Neuronal stem cell (in vitro differentiated cells): Measurements from ENCODE around the gene CCDC47.

Source experiments
- DNase-seq: peaks from one replicate; pipeline ENCODE4 v3.0.0-alpha.2; 2013; ENCODE audit warnings: low spot score
- H2AFZ ChIP-seq: one replicate; pipeline ENCODE4 v1.6.1; 2013; ENCODE audit warnings: mild to moderate bottlenecking, low read length, inconsistent platforms
- H2AK5ac ChIP-seq: 2 replicates; pipeline ENCODE4 v1.6.1; 2013; ENCODE audit warnings: low read depth, mild to moderate bottlenecking, inconsistent platforms, low read length, moderate library complexity, mixed read lengths
- H2BK120ac ChIP-seq: 2 replicates; pipeline ENCODE4 v1.6.1; 2013; ENCODE audit warnings: low read depth, mild to moderate bottlenecking, inconsistent platforms, low read length, moderate library complexity, mixed read lengths
- H2BK12ac ChIP-seq: one replicate; pipeline ENCODE4 v1.6.1; 2013; ENCODE audit warnings: low read length, inconsistent platforms
- H2BK15ac ChIP-seq: 2 replicates; pipeline ENCODE4 v1.6.1; 2013; ENCODE audit warnings: mild to moderate bottlenecking, low read length, inconsistent platforms, mixed read lengths
- H2BK5ac ChIP-seq: one replicate; pipeline ENCODE4 v1.6.1; 2013; ENCODE audit warnings: inconsistent platforms, mild to moderate bottlenecking, low read length, moderate library complexity
- H3K14ac ChIP-seq: one replicate; pipeline ENCODE4 v1.6.1; 2013; ENCODE audit warnings: low read length, inconsistent platforms
- H3K18ac ChIP-seq: 2 replicates; pipeline ENCODE4 v1.6.1; 2013; ENCODE audit warnings: low read length, inconsistent platforms
- H3K23ac ChIP-seq: 2 replicates; pipeline ENCODE4 v1.6.1; 2013; ENCODE audit warnings: low read depth, mild to moderate bottlenecking, mixed read lengths, low read length, inconsistent platforms; ENCODE audit not compliant: poor library complexity
- H3K27ac ChIP-seq: replicated peaks from 3 replicates; pipeline ENCODE4 v1.5.1; 2013; ENCODE audit warnings: low read length, inconsistent platforms
- H3K27me3 ChIP-seq, 3 experiments: 2 replicates each; pipeline ENCODE4 v1.6.1; 2013; ENCODE audit warnings: low read length in 3 of 3, mild to moderate bottlenecking in 2 of 3, inconsistent platforms in 1 of 3, low read depth in 1 of 3, mixed read lengths in 1 of 3, moderate library complexity in 1 of 3; ENCODE audit not compliant: control insufficient read depth in 3 of 3, insufficient read depth in 3 of 3
- H3K36me3 ChIP-seq, 2 donors: replicated peaks in 1 of 2; 2 replicates each; pipeline ENCODE4 v1.6.1; 2013; ENCODE audit warnings: low read length in 2 of 2; ENCODE audit not compliant: control insufficient read depth in 2 of 2, insufficient read depth in 2 of 2
- H3K4ac ChIP-seq: 2 replicates; pipeline ENCODE4 v1.6.1; 2013; ENCODE audit warnings: inconsistent platforms, mild to moderate bottlenecking, low read length, moderate library complexity
- H3K4me1 ChIP-seq, 2 donors: 1 replicate in 1 of 2; 2 replicates in 1 of 2; pipeline ENCODE4 v1.6.1; 2013; ENCODE audit warnings: low read length in 2 of 2, low read depth in 1 of 2; ENCODE audit not compliant: control insufficient read depth in 2 of 2, insufficient read depth in 1 of 2
- H3K4me2 ChIP-seq: one replicate; pipeline ENCODE4 v1.6.1; 2013; ENCODE audit warnings: mild to moderate bottlenecking, low read length, inconsistent platforms; ENCODE audit not compliant: insufficient read depth, poor library complexity, severe bottlenecking
- H3K4me3 ChIP-seq, 2 donors: 2 replicates each; pipeline ENCODE4 v1.5.1; 2013; ENCODE audit warnings: low read length in 2 of 2, mild to moderate bottlenecking in 2 of 2, inconsistent platforms in 1 of 2, moderate library complexity in 1 of 2
- H3K79me1 ChIP-seq: one replicate; pipeline ENCODE4 v1.6.1; 2013; ENCODE audit warnings: low read depth, mild to moderate bottlenecking, inconsistent platforms, low read length, moderate library complexity
- H3K9ac ChIP-seq: one replicate; pipeline ENCODE4 v1.6.1; 2013; ENCODE audit warnings: mild to moderate bottlenecking, low read depth, low read length, inconsistent platforms; ENCODE audit not compliant: poor library complexity
- H3K9me3 ChIP-seq, 2 donors: replicated peaks in 1 of 2; 2 replicates each; pipeline versions ENCODE3 to v1.6.1; 2013; ENCODE audit warnings: low read length in 2 of 2, mild to moderate bottlenecking in 2 of 2, inconsistent platforms in 1 of 2, low read depth in 1 of 2, mixed read lengths in 1 of 2, moderate library complexity in 1 of 2; ENCODE audit not compliant: control insufficient read depth in 2 of 2, insufficient read depth in 1 of 2
- H4K8ac ChIP-seq: one replicate; pipeline ENCODE4 v1.6.1; 2013; ENCODE audit warnings: low read depth, mild to moderate bottlenecking, inconsistent platforms, low read length, moderate library complexity
- H4K91ac ChIP-seq: one replicate; pipeline ENCODE4 v1.6.1; 2013; ENCODE audit warnings: low read length, low read depth, mild to moderate bottlenecking, inconsistent platforms; ENCODE audit not compliant: poor library complexity
- WGBS, 2 donors: extraction: QIAGEN DNeasy Blood & Tissue Kit; methylation state at CpG; one replicate each; pipeline ENCODE4 v1.1.7; 2013; ENCODE audit warnings: missing lambda C conversion rate in 2 of 2, mixed read lengths in 1 of 2; ENCODE audit not compliant: insufficient read length in 2 of 2, insufficient replicate concordance in 1 of 2; ENCODE audit errors: extremely low coverage in 2 of 2; 5-methylcytosine and 5-hydroxymethylcytosine counted together

CCDC47 gene

DNA sequence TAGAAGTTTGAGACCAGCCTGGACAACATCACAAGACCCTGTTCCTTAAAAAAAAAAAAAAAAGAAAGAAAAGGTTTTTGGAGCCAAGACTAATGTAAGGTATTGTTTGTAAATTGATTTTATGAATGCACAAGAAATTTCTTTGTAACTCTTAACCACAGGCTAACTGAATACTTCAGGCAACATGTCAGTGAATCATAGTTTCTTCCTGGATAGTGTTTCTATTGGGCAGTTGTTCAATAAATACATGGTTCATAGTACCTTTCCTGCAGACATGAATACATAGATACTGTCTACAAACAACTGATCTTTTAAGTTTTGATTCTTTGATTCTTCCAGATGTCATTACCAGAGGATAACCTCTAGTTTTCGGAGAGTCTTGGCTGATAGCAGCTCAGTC is 12.2 kb upstream of the CCDC47 start:
- DNase-seq, result no peak
- Histone ChIP-seq H4K8ac (no peak overlapping the region), H2AFZ (no peak overlapping the region), H2BK120ac (no peak overlapping the region), H2BK12ac (no peak overlapping the region), H2AK5ac (no peak overlapping the region), H4K91ac (no peak overlapping the region), H3K18ac (no peak overlapping the region), H3K4me1 (no peaks in the 10 kb centered on the region), H3K14ac (no peak overlapping the region), H3K4ac (no peak overlapping the region), H2BK15ac (no peak overlapping the region), H2BK5ac (no peak overlapping the region), H3K36me3 (peaks cover 15 to 96% of the 10 kb centered on the region in 2 donors), H3K4me2 (no peak overlapping the region), H3K9ac (no peak overlapping the region), H3K79me1 (peaks cover 2% of the 10 kb centered on the region), H3K27me3 (no peaks in the 10 kb centered on the region), H3K4me3 (no peak overlapping the region), H3K23ac (no peak overlapping the region), H3K27ac (no peak overlapping the region), H3K9me3 (no peaks in the 10 kb centered on the region)
- WGBS, 2 donors, result no CpG with 5 or more reads among the region's 1 CpG

DNA sequence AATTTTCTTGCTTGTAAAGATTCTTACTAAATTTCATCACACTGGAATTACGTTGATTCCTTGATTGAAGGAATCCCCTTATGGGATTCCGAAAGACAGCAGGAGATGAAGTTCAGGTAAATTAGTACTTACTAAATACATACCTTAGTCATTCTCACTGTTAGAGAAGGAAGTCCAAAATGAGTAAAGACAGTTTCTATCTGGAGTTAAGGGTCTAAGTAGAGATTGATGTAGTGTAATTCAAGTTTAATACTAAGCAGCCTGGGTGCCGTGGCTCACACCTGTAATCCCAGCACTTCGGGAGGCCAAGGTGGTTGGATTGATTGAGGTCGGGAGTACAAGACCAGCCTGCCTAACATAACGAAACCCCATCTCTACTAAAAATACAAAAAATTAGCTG is 10.1 kb upstream of the CCDC47 start:
- H2AK5ac ChIP-seq, result no peak overlapping the region
- H3K27ac ChIP-seq, result no peak overlapping the region
- no peak overlapping the region for H2BK12ac ChIP-seq
- no peak overlapping the region for H3K4ac ChIP-seq
- WGBS, 2 donors, result no CpG with 5 or more reads among the region's 6 CpGs
- H3K4me3 ChIP-seq, result no peak overlapping the region
- H3K4me1 ChIP-seq, result no peaks in the 10 kb centered on the region
- no peak overlapping the region for H3K18ac ChIP-seq
- H3K4me2 ChIP-seq, result no peak overlapping the region
- no peak overlapping the region for H4K8ac ChIP-seq
- no peak overlapping the region for H3K9ac ChIP-seq
- no peak for DNase-seq
- H2BK120ac ChIP-seq, result no peak overlapping the region
- no peak overlapping the region for H4K91ac ChIP-seq
- H3K27me3 ChIP-seq, result no peaks in the 10 kb centered on the region
- no peak overlapping the region for H3K23ac ChIP-seq
- no peak overlapping the region for H2BK15ac ChIP-seq
- peaks cover 2% of the 10 kb centered on the region for H3K79me1 ChIP-seq
- H2BK5ac ChIP-seq, result no peak overlapping the region
- H3K14ac ChIP-seq, result no peak overlapping the region
- no peak overlapping the region for H2AFZ ChIP-seq
- peaks cover 10 to 95% of the 10 kb centered on the region in 2 donors for H3K36me3 ChIP-seq
- H3K9me3 ChIP-seq, result no peaks in the 10 kb centered on the region

DNA sequence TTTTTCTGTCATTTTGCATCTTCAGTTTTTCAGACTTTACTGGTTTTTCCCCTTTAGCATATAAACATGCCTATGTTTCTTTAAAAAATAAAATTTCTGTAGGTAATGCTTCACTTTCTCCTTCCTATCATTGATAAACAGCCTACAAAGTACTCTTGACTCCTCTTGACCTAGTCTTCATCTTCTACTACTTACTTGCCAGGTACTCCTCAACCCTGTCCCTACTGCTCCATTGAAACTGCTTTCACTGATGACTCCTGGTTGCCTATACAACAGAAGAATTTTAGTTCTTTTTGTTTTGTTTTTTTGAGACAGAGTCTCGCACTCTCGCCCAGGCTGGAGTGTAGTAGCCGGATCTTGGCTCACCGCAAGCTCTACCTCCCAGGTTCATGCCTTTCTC is 7.5 kb upstream of the CCDC47 start:
- Histone ChIP-seq H3K4me3 (no peak overlapping the region), H3K9ac (no peak overlapping the region), H3K4me1 (peaks cover 0 to 3% of the 10 kb centered on the region in 2 donors), H2BK120ac (no peak overlapping the region), H3K4me2 (no peak overlapping the region), H2BK12ac (no peak overlapping the region), H3K36me3 (peaks cover 6 to 93% of the 10 kb centered on the region in 2 donors), H2AK5ac (no peak overlapping the region), H3K23ac (no peak overlapping the region), H4K8ac (no peak overlapping the region), H4K91ac (no peak overlapping the region), H3K18ac (no peak overlapping the region), H2BK15ac (no peak overlapping the region), H3K14ac (no peak overlapping the region), H3K4ac (no peak overlapping the region), H3K27ac (no peak overlapping the region), H3K27me3 (no peaks in the 10 kb centered on the region), H3K79me1 (no peaks in the 10 kb centered on the region), H3K9me3 (no peaks in the 10 kb centered on the region), H2BK5ac (no peak overlapping the region), H2AFZ (no peak overlapping the region)
- DNase-seq, result no peak
- WGBS, 2 donors, result no CpG with 5 or more reads among the region's 4 CpGs

DNA sequence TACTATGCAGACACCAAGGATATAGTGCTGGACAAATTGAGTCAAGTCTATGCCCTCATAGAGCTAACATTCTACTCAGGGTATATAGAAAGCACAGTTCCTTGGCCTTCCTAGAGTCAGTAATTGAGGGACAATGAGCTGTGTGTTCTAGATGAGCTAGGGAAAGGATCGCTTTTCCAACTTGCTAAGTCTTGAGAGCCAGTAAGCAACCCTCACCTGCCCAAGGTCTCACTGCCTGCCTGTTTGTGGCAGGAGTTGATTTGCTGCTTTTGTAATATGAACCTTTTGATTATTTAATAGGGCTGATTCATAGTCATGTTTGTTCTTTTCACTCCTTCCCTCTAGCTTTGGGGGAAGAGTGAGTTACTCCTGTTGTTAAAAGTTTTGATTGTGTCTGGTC is 7.1 kb upstream of the CCDC47 start:
- no peak overlapping the region for H2BK5ac ChIP-seq
- no peaks in the 10 kb centered on the region for H3K9me3 ChIP-seq
- H2BK15ac ChIP-seq, result no peak overlapping the region
- H3K4me2 ChIP-seq, result no peak overlapping the region
- H3K27me3 ChIP-seq, result no peaks in the 10 kb centered on the region
- no peak overlapping the region for H3K14ac ChIP-seq
- H2BK12ac ChIP-seq, result no peak overlapping the region
- no peak for DNase-seq
- H3K4me1 ChIP-seq, result peaks cover 1 to 6% of the 10 kb centered on the region in 2 donors
- no peak overlapping the region for H4K91ac ChIP-seq
- no peak overlapping the region for H3K27ac ChIP-seq
- no peak overlapping the region for H2BK120ac ChIP-seq
- H3K79me1 ChIP-seq, result no peaks in the 10 kb centered on the region
- H3K36me3 ChIP-seq, result peaks cover 7 to 92% of the 10 kb centered on the region in 2 donors
- no peak overlapping the region for H4K8ac ChIP-seq
- H3K18ac ChIP-seq, result no peak overlapping the region
- H3K4me3 ChIP-seq, result no peak overlapping the region
- no peak overlapping the region for H3K9ac ChIP-seq
- H2AK5ac ChIP-seq, result no peak overlapping the region
- no peak overlapping the region for H3K23ac ChIP-seq
- WGBS, 2 donors, result no CpG with 5 or more reads among the region's 1 CpG
- H3K4ac ChIP-seq, result no peak overlapping the region
- no peak overlapping the region for H2AFZ ChIP-seq
